Urinary bladder (tissue), 4 donors: ENCODE measurements around the gene TENT4B. TPM values are rescaled to one million over a fixed set of nuclear protein-coding genes. Genes with fewer than 3 reads are reported as not detected.

Source experiments
- DNase-seq: peaks from one replicate; pipeline ENCODE4 v3.0.0-alpha.2; 2015; ENCODE audit errors: extremely low spot score
- H3K27ac ChIP-seq: one replicate; pipeline ENCODE4 v1.5.1; 2013; ENCODE audit warnings: low read depth, mild to moderate bottlenecking, moderate library complexity
- H3K36me3 ChIP-seq: one replicate; pipeline ENCODE4 v1.6.1; 2013; ENCODE audit warnings: mild to moderate bottlenecking, moderate library complexity; ENCODE audit not compliant: insufficient read depth
- H3K4me1 ChIP-seq: one replicate; pipeline ENCODE4 v1.6.1; 2013; ENCODE audit warnings: mild to moderate bottlenecking, moderate library complexity; ENCODE audit not compliant: insufficient read depth
- H3K4me3 ChIP-seq: one replicate; pipeline ENCODE4 v1.5.1; 2013; ENCODE audit warnings: low read depth, low read length
- WGBS: extraction: QIAGEN DNeasy Blood & Tissue Kit; methylation state at CpG from one replicate; pipeline ENCODE4 v1.1.7; 2013; 5-methylcytosine and 5-hydroxymethylcytosine counted together
- polyA plus RNA-seq: library from polyadenylated mRNA; stranded (reverse); fragments of 200-250 nt; gene quantifications from one replicate; pipeline ENCODE4 v1.2.3, GENCODE V29; 2013
- total RNA-seq: library from RNA; depleted of rRNA; stranded (reverse); fragments of >200 nt; gene quantifications from one replicate; pipeline ENCODE4 v1.2.3, GENCODE V29; 2014
- donor health status: healthy with polysubstance abuse.
- donor health status: healthy.

The TENT4B gene
- total and polyA plus RNA-seq, 2 donors, result 9.0 to 19.4 TPM

- H3K36me3 ChIP-seq, result peaks cover 1% of the 10 kb centered on the region
- no peak overlapping the region for H3K27ac ChIP-seq
- 95% methylated on average over 5 of the region's 5 CpGs for WGBS
Measured at GRCh38 chr16:50193594-50193993, 40.5 kb downstream of the TENT4B start.

GRCh38 chr16:50195276-50195675 lies 42.2 kb downstream of the TENT4B start:
- Histone ChIP-seq H3K27ac (no peak overlapping the region), H3K4me3 (no peak overlapping the region), H3K4me1 (peaks cover 1% of the 10 kb centered on the region), H3K36me3 (peaks cover 1% of the 10 kb centered on the region)
- DNase-seq, result no peak
- WGBS, result 29% methylated on average over 2 of the region's 2 CpGs

More at GRCh38 chr16:50193594-50193993, 40.5 kb downstream of the TENT4B start:
- no peak overlapping the region for H3K4me3 ChIP-seq
- H3K4me1 ChIP-seq, result peaks cover 1% of the 10 kb centered on the region
- DNase-seq, result no peak

GRCh38 chr16:50195756-50196155 lies 42.6 kb downstream of the TENT4B start:
- WGBS, result 73% methylated on average over 1 of the region's 1 CpG
- H3K27ac ChIP-seq, result no peak overlapping the region
- no peaks in the 10 kb centered on the region for H3K36me3 ChIP-seq
- H3K4me1 ChIP-seq, result peaks cover 1% of the 10 kb centered on the region
- no peak for DNase-seq
- no peak overlapping the region for H3K4me3 ChIP-seq

GRCh38 chr16:50197582-50197981 lies 44.5 kb downstream of the TENT4B start:
- Histone ChIP-seq H3K36me3 (no peaks in the 10 kb centered on the region), H3K27ac (no peak overlapping the region), H3K4me3 (no peak overlapping the region), H3K4me1 (no peaks in the 10 kb centered on the region)
- no peak for DNase-seq
- WGBS, result 91% methylated on average over 7 of the region's 7 CpGs

DNA sequence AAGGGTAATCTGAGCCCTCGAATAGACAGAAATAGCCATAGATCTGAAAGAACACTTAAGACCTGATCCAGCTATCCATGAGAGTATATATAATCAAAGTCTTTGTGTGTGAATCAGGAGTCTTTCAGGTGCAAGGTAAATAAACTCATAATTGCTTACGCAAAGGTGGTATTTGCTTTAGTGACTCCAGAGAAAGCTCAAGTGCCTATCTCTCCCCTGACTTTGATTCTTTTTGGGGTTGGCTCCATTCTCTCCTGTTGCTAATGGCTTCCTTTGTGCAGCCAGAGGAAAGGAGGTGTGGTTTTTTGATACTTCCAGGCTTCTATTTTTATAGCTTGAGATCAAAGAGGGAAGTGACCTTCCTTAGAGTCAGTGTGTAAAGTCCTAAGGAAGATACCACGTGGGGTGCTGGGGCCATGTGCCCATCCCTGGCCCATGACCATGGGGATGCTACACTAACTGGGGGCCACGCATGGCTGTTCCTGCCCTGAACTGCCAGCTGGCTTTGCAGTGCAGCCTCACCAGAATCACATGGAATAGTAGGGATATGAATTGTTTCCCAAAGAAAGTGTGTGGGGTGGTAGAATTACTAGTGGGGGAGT lies 45.8 kb downstream of the TENT4B start:
- no peak overlapping the region for H3K27ac ChIP-seq
- H3K4me1 ChIP-seq, result peaks cover 2% of the 10 kb centered on the region
- no peak overlapping the region for H3K4me3 ChIP-seq
- H3K36me3 ChIP-seq, result no peaks in the 10 kb centered on the region
- 67% methylated on average over 4 of the region's 4 CpGs for WGBS
- DNase-seq, result no peak

DNA sequence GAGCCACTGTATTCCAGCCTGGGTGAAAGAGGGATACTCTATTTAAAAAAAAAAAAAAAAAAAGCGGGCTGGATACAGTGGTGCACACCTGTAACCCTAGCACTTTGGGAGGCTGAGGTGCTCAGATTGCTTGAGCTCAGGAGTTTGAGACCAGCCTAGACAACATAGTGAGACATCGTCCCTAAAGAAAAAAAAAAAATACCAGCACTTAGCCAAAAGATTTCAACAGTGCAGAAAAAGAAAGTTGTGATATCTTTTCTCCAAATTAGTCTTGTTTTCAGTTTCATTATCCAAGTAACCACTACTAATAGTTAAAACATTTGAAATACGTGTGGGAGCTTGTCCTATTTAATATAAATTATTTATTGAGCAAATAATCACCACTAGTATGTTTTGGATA lies 48.7 kb downstream of the TENT4B start:
- peaks cover 2% of the 10 kb centered on the region for H3K4me1 ChIP-seq
- no peak for DNase-seq

GRCh38 chr16:50202926-50203624 lies 50.0 kb downstream of the TENT4B start:
- WGBS, result 26% methylated on average over 5 of the region's 5 CpGs

More for the DNA sequence above, 48.7 kb downstream of the TENT4B start:
- H3K36me3 ChIP-seq, result no peaks in the 10 kb centered on the region
- WGBS, result 56% methylated on average over 3 of the region's 3 CpGs
- no peak overlapping the region for H3K27ac ChIP-seq
- H3K4me3 ChIP-seq, result no peak overlapping the region

GRCh38 chr16:50203681-50204080 lies 50.6 kb downstream of the TENT4B start:
- DNase-seq, result no peak
- no peak overlapping the region for H3K4me3 ChIP-seq
- peak overlapping the region; percentile 48 for H3K27ac ChIP-seq
- WGBS, result 66% methylated on average over 6 of the region's 6 CpGs
- no peaks in the 10 kb centered on the region for H3K36me3 ChIP-seq
- H3K4me1 ChIP-seq, result peaks cover 2% of the 10 kb centered on the region

More at GRCh38 chr16:50202926-50203624, 50.0 kb downstream of the TENT4B start:
- Histone ChIP-seq H3K4me3 (no peak overlapping the region), H3K4me1 (peaks cover 2% of the 10 kb centered on the region), H3K36me3 (no peaks in the 10 kb centered on the region), H3K27ac (peak overlapping the region; percentile 48)
- peak; percentile 77 for DNase-seq

GRCh38 chr16:50204453-50205108 lies 51.5 kb downstream of the TENT4B start:
- DNase-seq, result no peak
- WGBS, result 48% methylated on average over 6 of the region's 6 CpGs
- H3K4me1 ChIP-seq, result peaks cover 2% of the 10 kb centered on the region
- no peak overlapping the region for H3K27ac ChIP-seq
- no peak overlapping the region for H3K4me3 ChIP-seq
- no peaks in the 10 kb centered on the region for H3K36me3 ChIP-seq

DNA sequence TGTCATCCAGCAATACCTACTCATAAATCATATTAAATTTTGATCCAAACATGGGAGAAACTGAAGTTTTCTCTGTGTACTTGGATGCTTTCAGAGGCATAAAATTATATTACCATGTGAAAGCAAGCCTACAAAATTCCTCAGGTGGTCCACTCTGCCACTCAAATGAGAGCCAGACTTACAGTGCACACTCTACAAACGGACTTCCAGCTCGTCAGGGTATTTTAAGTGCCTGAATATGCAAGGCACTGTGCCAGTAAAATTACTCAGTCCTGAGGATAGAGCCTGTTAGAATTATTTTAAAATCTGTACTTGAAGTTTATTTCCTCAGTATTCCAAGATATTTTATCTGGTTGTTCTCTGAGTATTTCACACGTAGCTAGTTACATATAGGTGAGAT lies 54.5 kb downstream of the TENT4B start:
- H3K27ac ChIP-seq, result no peak overlapping the region
- no peak for DNase-seq
- WGBS, result 21% methylated on average over 3 of the region's 3 CpGs
- peaks cover 2% of the 10 kb centered on the region for H3K4me1 ChIP-seq
- no peaks in the 10 kb centered on the region for H3K36me3 ChIP-seq
- H3K4me3 ChIP-seq, result no peak overlapping the region

DNA sequence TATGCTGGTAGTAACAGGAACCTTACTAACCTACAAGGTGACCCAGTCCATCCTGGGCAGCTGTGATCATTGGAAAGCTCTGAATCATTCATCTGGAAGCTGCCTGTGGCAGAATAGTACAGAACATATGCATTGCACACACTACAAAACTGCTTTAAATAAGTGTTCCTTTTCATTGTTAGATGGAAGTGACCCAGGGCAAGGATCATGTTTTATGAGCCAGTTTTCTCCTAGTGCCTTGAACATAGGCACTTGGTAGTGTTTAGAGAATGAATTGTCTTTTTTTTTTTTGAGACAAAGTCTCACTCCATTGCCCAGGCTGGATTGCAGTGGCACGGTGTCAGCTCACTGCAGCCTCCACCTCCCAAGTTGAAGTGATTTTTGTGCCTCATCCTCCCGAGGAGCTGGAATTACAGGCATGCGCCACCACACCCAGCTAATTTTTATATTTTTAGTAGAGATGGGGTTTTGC lies 55.4 kb downstream of the TENT4B start:
- no peak overlapping the region for H3K4me3 ChIP-seq
- no peak for DNase-seq
- 63% methylated on average over 3 of the region's 3 CpGs for whole genome bisulfite sequencing
- H3K36me3 ChIP-seq, result no peaks in the 10 kb centered on the region
- H3K4me1 ChIP-seq, result peaks cover 2% of the 10 kb centered on the region
- no peak overlapping the region for H3K27ac ChIP-seq

GRCh38 chr16:50209546-50210265 lies 56.6 kb downstream of the TENT4B start:
- H3K36me3 ChIP-seq, result no peaks in the 10 kb centered on the region
- no peaks in the 10 kb centered on the region for H3K4me1 ChIP-seq
- no peak overlapping the region for H3K4me3 ChIP-seq
- WGBS, result 64% methylated on average over 7 of the region's 7 CpGs
- DNase-seq, result no peak
- no peak overlapping the region for H3K27ac ChIP-seq

- no peaks in the 10 kb centered on the region for H3K4me1 ChIP-seq
- no peak overlapping the region for H3K27ac ChIP-seq
- DNase-seq, result peak; percentile 56
- no peaks in the 10 kb centered on the region for H3K36me3 ChIP-seq
- H3K4me3 ChIP-seq, result no peak overlapping the region
- WGBS, result 59% methylated on average over 5 of the region's 5 CpGs
Measured at GRCh38 chr16:50210266-50211038, 57.3 kb downstream of the TENT4B start.
